KOPT-K1 (cell line): ENCODE results near the gene LHX2.

Experiments
- H3K27ac ChIP-seq: fragments of 200-600 bp; sonication (generic); 2 replicates; pipeline ENCODE4 v1.5.1; 2016; ENCODE audit warnings: antibody characterized with exemption, mild to moderate bottlenecking, low read depth, low read length; ENCODE audit not compliant: poor library complexity, severe bottlenecking
- H3K36me3 ChIP-seq: fragments of 200-600 bp; sonication (generic); 2 replicates; pipeline ENCODE4 v1.5.1; 2017; ENCODE audit warnings: antibody characterized with exemption, mild to moderate bottlenecking, low read length, moderate library complexity; ENCODE audit not compliant: insufficient read depth
- H3K9me3 ChIP-seq: fragments of 200-600 bp; sonication (generic); 2 replicates; pipeline ENCODE4 v1.5.1; 2017; ENCODE audit warnings: antibody characterized with exemption, low read length, mild to moderate bottlenecking; ENCODE audit not compliant: insufficient read depth, poor library complexity, severe bottlenecking

The LHX2 gene

DNA sequence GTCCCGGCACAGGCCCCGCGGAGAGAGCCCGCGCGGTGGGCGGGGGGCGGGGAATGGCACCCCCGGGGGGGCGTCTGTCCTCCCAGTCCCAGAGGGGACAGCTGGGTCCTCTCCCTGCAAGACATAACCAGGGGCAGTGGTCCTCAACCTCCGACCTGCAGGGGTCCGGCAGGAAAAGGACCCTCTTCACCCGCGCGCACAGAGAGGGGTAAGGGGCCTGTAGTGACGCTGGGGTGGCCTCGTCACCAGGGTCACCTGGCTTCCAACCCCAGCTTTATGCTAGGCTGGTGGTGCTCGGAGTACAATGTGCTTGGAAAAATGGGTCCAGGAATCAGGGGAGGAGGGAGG, 34.2 kb downstream of the LHX2 start:
- no peak overlapping the region for H3K27ac ChIP-seq
- H3K9me3 ChIP-seq = no peaks in the 10 kb centered on the region
- no peaks in the 10 kb centered on the region for H3K36me3 ChIP-seq

DNA sequence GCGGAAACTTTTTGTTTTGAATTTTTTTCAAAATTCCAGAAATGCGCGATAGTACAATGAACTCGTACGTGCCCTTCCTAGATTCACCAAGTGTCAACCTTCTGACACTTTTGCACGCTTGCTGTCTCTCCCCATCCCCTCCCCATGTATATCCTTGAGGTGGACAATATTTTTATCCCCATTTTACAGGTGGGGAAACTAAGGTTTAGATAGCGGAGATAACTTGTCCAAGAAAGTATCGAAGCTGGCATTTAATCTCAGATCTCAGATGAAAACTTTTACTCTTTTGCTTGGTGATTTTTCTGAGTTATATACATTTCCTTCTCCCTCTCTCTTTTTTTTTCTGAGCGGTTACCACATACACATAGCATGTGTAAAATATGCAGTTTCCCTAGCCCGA, 34.6 kb downstream of the LHX2 start:
- H3K36me3 ChIP-seq = no peaks in the 10 kb centered on the region
- no peak overlapping the region for H3K27ac ChIP-seq
- H3K9me3 ChIP-seq = no peaks in the 10 kb centered on the region

DNA sequence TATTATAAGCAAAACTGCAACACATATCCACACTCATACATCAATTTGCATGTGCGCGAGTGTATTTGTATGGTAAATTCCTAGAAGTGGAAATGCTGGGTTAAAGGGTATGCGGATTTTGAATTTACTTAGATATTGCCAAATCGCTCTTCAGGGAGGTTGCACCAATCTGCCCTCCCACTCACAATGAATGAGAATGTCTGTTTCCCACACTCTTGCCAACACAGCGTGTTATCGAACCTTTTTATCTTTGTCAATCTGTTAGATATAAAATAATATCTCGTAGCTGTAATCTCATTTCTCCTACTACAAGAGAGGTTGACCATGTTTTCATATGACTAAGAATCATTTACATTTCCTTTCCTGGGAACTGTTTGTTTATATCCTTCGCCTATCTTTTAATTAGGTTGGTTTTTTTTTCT, 35.7 kb downstream of the LHX2 start:
- Histone ChIP-seq H3K9me3 (no peaks in the 10 kb centered on the region), H3K36me3 (no peaks in the 10 kb centered on the region), H3K27ac (no peak overlapping the region)

DNA sequence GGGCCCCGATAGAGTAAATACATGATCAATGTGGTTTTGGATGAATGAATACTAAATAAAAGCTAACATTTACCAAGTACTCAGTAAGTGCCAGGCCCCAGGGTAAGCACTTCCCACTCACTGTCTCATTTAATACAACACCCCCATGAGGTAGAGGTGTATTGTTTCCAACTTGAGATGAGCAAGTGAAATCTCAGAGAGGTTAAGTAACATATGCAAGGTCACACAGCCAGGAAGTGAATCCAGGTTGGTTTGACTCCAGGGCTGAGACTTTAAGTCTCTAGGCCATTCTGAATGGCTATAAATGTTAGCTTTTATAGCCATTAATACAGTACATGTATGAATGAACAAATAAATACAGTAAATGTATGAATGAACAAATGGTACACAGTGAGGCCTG, 39.4 kb downstream of the LHX2 start:
- Histone ChIP-seq H3K27ac (no peak overlapping the region), H3K9me3 (peaks cover 8% of the 10 kb centered on the region), H3K36me3 (no peaks in the 10 kb centered on the region)

DNA sequence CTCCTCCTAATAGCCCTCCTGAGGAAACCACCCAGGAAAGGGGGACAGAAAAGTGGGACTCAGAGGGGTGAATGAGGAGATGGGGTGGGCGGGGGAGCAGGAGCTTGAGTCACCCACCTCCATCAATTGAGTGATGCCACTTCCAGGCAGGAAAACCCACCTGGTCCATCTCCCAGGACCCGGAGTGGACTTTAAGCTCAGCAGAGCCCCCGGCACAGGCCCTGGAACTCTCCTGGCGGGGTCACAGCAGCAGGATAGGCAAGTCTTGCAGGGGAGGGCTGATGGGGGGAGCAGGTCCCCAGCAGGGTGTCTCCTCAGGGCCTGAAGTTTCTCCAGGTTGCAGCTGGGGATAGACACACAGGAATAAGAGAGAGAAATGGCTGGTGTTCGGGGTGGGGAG, 40.8 kb downstream of the LHX2 start:
- Histone ChIP-seq H3K36me3 (no peaks in the 10 kb centered on the region), H3K9me3 (peaks cover 8% of the 10 kb centered on the region), H3K27ac (no peak overlapping the region)

DNA sequence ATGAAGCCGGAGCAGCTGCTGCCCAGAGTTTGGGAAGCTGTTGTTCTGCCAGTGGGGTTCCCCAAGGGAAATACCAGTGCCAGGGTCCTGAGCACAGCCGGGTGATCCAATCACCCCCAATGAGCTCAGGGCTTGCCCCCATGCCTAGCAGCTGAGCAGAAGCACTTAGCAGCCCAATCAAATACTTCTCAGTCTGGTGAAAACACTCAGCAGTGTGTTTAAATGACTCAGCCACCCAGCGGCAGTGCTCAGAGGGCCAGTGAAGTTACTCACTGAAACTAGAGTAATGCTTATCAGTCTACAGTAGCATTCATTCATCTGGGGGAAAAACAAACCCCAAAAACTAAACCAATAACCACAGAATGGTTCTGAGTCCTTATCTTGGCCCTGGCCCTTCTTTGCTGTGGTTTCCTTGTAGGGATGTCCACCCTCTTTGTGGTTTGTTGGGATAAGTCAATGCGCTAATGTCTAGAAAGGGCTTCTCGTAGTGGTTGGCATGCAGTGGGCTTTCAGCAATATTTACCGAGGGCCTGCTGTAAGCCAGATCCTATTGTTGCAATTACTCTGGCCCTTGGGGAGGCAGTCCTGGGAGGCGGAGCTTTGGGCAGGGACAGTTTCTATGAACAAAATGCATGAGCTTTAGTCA, 43.1 kb downstream of the LHX2 start:
- Histone ChIP-seq H3K27ac (no peak overlapping the region), H3K36me3 (no peaks in the 10 kb centered on the region), H3K9me3 (peaks cover 8% of the 10 kb centered on the region)

- H3K36me3 ChIP-seq = no peaks in the 10 kb centered on the region
- H3K9me3 ChIP-seq = no peaks in the 10 kb centered on the region
- no peak overlapping the region for H3K27ac ChIP-seq
These were observed 49.5 kb downstream of the LHX2 start for GRCh38 chr9:124060844-124061605.

DNA sequence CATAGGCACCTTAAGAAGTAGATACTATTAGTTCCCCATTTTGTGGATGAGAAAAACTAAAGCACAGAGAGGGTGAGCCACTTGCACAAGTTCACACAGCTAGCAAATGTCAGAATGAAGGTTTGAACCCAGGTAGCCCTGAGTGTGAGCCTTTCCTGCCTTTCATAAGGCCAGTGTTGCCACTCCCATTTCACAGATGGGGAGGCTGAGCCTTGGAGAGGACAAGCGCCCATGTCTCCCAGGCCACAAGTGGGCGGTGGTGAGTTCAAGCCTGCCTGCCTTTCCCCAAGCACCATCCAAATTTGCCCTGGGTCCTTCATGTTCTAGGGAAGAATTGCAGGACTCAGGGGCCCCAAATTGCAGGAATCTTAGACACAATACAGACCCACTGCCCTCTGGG, 50.6 kb downstream of the LHX2 start:
- Histone ChIP-seq H3K27ac (no peak overlapping the region), H3K9me3 (no peaks in the 10 kb centered on the region), H3K36me3 (no peaks in the 10 kb centered on the region)

DNA sequence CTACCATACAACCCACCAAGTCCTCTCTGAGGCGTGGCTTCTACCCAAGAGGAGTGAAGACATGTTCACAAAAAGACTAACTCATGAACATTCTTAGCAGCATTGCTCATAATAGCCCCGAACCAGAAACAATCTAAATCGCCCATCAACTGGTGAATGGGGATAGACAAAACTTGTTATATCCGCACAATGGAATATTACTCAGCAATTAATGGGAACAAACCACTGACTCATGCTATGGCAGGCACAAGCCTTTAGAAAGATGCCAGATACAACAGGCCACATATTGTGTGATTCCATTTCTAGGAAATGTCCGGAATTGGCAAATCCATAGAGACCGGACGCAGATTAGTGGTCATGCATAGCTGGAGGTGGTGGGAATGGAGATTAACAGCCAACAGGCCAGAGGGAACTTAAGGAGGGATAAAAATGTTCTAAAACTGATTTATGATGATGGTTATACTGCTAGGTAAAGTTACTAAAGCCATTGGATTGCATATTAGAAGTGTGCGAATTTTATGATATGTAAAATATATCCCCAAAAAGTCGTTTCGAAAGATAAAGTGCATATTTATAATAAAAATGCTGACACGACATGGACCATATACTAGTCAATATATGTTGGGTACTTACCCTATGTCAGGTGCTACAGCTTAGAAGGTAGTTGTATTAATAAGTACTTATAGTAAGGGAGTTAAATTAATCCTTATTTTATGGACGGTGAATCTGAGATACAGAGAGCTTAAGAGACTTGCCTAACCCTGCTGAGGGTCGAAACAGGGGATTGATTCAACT, 55.4 kb downstream of the LHX2 start:
- H3K36me3 ChIP-seq = no peaks in the 10 kb centered on the region
- H3K9me3 ChIP-seq = no peaks in the 10 kb centered on the region
- H3K27ac ChIP-seq = no peak overlapping the region

- H3K36me3 ChIP-seq = no peaks in the 10 kb centered on the region
- H3K9me3 ChIP-seq = no peaks in the 10 kb centered on the region
- H3K27ac ChIP-seq = no peak overlapping the region
These were observed 56.7 kb downstream of the LHX2 start for GRCh38 chr9:124068251-124068650.

DNA sequence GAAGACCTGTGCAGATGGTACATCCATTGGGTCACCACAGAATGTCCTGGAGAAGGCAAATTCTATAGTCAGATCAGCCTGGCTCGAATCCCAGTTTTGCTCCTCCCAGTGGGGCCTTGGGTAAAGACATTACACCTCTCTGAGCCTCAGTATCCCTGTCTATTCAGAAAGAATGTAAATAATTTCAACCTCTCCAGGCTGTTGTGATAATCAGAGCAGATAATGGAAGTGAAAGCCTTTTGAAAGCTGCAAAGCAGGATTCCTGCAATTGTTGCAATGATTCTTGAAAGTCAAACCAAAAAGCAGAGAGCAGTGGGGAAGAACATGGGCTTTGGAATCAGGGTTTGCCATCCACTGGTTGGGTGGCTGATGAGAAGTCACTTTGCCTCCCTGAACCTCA, 63.2 kb downstream of the LHX2 start:
- H3K27ac ChIP-seq = no peak overlapping the region
- no peaks in the 10 kb centered on the region for H3K36me3 ChIP-seq
- H3K9me3 ChIP-seq = no peaks in the 10 kb centered on the region

- H3K9me3 ChIP-seq = no peaks in the 10 kb centered on the region
- no peaks in the 10 kb centered on the region for H3K36me3 ChIP-seq
- no peak overlapping the region for H3K27ac ChIP-seq
These were observed 64.2 kb downstream of the LHX2 start for GRCh38 chr9:124075761-124076160.

GRCh38 chr9:124077915-124078572, 66.5 kb downstream of the LHX2 start:
- no peaks in the 10 kb centered on the region for H3K9me3 ChIP-seq
- no peaks in the 10 kb centered on the region for H3K36me3 ChIP-seq
- H3K27ac ChIP-seq = no peak overlapping the region

GRCh38 chr9:124078641-124079040, 67.1 kb downstream of the LHX2 start:
- Histone ChIP-seq H3K9me3 (no peaks in the 10 kb centered on the region), H3K27ac (no peak overlapping the region), H3K36me3 (no peaks in the 10 kb centered on the region)
